Dermis microvascular lymphatic vessel endothelial cell (primary cell): ENCODE data around the gene DGKD. TPM values are rescaled to one million over a fixed set of nuclear protein-coding genes. Genes with fewer than 3 reads are reported as not detected.

Experiments
- DNase-seq, 2 donors: peaks; one replicate each; pipeline versions ENCODE4 v3.0.0 to v3.0.0-alpha.2; 2010; ENCODE audit warnings: low read depth in 2 of 2
- total RNA-seq: library from RNA; depleted of rRNA; stranded (reverse); fragments of >200 nt; gene quantifications from 2 replicates; pipeline ENCODE4 v1.2.1, GENCODE V29; 2014

DGKD gene
- total RNA-seq, 1 donor from 2014 or later: 10.7 TPM

DNA sequence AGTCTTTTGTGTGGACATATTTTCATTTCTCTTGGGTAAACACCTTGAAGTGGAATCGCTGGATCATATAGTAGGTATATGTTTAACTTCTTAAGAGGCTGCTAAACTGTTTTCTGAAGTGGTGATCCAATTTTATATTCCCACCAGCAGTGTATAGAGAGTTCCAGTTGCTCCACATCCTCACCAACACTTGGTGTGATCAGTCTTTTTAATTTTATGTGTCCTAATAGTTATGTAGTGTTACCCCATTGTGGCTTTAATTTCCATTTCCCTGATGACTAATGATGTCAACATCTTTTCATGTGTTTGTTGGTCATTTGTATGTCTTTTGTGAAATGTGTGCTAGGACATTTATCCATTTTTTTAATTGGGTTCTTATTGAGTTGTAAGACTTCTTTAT lies 56.9 kb downstream of the DGKD start:
- DNase-seq: no peak

DNA sequence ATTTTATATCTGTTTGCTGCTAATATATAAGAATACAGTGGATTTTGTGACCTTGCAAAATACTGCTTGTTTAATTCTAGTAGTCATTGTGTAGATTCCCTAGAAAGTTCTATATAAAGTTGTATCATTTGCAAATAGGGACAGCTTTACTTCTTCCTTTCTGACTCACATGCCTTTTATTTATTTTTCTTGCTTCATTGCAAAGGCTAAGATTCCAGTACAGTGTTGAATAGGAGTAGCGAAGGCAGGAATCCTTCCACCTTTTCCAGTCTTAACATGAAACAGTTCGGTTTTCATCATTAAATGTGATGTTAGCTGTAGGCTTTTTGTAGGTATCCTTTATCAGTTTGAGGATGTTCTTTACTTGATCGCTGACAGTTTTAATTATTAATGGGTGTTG lies 58.1 kb downstream of the DGKD start:
- no peak for DNase-seq

DNA sequence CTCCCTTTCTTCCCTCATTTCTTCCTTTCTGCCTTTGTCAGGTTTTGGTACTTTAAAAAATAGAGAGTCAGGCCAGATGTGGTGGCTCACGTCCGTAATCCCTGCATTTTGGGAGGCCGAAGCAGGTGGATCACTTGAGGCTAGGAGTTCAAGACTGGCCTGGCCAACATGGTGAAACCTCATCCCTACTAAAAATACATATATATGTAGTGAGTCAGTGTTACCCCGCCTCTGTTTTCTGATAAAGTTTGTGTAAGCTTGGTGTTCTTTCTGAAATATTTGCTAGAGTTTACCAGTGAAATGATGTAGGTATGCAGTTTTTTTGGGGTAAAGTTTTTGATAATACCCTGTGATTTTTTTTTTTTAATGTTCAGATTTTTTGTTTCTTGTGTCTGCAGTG lies 58.8 kb downstream of the DGKD start:
- no peak for DNase-seq

DNA sequence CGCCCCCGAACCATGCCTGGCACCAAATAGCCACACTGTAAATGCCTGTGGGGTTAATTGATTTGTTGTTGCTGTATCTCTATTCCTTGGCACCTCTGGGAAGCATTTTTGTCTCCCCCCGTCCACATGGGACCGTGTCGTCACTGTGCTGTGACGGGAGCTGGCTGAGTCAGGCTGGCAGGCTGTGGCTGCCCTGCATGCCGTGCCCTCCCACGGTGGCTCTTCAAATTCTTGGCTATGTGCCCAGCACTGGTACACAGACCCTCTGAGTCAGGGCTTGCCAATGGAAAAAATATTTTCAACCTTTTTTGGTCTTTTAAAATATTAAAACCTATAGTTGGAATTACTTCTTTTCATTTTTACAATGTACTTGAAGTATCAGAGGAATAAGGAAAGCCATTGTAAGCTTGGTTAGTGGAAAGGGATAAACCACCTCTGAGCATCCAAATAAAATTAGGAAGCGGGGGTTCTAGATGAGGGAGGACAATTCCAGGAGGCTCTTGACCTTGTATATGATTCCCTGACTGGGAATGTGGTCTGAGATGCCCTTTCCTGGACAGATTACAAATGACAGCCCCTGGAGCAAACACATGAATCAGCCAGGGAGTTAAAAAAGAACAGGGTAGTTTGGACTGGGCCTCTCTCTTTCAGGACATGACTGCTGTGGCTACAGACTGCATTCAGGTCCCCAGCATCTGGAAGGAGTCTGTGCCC lies 59.4 kb downstream of the DGKD start:
- DNase-seq: peak; percentile 55 to 89

DNA sequence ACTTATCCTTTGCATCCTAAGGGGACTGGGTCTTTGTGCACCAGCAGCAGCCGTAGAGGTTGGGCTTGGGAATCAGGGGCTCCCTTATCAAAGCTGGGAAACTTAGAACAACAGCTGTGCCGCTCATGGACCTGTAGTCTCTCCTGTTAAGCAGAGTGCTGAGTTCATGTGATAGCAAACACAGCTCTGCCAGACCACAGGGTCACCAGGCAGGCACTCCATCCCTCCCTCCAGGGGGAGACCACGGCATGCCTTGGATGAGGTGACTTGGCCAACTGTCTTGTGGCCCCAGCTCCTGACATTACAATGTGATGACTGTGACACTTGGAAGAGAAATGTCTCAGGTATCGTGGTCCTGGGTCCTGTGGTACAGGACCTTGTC lies 60.0 kb downstream of the DGKD start:
- DNase-seq: peak in 1 of 2 donors; percentile 34

DNA sequence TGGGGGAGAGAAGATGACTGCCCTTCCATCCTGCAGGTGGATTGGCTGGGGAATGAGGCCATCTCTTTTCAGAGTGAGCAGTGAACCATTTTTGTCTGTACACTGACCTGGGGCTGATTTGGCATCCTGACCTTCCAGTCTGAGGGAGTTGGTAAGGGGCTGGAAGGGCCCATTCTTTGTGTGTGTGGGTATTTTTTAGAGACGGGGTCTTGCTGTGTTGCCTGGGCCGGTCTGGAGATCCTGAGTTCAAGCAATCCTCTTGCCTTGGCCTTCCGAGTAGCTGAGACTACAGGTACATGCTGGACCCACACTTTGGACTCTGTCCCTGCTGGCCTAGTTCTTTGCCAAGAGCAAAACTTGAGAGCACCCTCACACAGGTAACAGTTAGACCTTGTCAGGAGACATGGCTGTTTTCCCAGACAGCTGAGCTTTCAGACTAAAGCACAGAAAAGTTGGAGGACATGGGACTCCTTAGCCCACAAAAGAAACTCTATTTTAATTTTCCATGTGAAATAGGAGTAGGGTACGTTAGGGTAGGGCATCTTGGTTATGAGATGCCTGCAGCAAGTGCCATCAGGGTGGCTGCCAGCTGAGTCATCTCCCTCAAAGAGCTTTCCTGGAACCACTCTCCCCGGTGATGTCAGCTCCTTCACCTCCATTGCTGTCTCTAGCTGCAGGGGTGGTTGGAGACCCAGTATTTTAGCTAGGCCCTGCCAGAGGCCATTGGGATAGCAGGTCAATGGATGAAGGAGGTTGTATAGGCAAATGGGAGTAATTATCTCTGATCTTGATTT lies 60.7 kb downstream of the DGKD start:
- peak in 1 of 2 donors; percentile 28 for DNase-seq

DNA sequence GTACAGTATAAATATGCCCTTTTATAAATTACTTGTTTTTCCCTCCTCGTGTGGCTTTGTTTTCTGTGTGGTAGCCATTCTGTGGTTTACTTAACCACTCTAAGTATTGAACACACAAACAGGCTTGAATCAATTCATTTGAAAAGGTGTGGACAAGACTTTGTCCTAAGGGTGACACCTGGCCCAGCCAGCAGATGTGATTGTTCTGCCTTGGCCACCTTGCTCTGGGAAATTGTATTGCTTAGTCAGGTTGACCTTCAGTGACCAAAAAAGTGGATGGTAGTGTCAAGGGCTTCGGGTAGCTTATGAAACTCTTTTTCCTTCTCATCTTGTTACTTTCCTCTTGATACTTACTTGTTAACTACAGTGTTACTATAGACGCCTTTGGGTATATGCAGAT lies 61.9 kb downstream of the DGKD start:
- DNase-seq: no peak

DNA sequence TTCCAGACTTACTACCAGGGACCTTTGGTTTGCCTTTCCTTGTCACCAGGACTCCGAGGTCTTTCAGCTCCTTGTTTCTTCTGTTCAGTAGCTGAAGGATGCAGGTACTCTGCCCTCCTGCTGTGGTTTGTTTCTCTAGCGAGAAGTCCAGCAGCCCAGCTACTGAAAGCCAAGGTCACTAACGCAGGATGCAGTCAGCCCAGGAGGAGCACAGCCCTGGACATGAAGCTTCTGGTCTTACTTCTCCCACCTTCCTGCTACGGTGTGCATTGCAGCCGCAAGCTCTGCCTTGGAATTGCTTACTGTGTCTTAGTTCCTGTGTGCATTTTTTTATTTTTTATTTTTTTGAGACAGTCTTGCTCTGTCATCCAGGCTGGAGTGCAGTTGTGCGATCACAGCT lies 62.4 kb downstream of the DGKD start:
- DNase-seq: no peak

DNA sequence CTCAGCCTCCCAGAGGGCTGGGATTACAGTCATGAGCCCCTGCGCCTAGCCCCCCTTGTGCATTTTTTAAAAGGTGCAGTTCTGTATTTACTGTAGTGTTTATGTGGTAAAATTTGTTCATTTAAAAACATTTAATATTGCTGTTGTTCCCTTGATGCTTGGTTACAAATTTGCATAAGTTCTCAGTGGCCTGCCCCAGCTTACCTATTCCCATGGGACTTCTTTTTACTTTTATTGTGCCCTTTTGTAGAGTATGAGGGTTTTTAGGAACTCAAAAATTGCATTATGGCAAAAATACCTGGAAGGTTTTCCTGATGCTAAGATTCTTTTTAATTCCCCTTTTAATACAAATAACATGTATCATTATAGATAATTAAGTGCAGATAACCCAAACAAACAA lies 63.0 kb downstream of the DGKD start:
- DNase-seq: no peak

DNA sequence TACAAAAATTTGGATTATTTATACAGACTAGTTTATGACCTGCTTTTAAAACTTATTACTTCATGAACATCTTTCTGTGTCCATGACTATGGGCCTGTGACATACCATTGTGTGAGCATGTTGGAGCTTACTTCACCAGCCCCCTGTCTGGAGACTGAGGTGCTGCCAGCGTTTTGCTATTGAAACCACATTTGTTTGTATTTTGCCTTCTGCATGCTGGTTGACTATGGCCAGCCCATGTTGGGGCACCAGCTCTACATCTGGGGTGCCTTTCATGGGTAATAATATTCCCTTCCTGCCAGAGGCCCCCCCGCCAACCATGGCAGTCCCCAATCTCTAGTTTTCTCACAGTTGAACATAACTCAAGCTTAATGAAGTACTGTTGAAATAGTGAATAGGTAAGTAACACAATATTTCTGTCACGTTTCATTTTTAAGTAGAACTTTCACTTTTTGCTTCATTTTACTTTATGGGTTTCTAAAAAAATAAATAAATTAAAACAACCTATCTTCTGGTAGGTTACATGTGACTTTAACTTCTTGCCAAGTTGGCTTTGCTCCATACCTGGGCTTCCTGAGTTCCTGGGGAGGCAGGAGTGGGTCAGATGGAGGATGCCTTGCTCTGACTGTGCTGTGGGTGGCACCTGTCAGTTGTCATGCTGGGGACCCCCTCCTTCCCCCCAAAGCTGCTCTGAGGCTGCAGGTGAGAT lies 63.9 kb downstream of the DGKD start:
- peak in 1 of 2 donors; percentile 80 for DNase-seq

DNA sequence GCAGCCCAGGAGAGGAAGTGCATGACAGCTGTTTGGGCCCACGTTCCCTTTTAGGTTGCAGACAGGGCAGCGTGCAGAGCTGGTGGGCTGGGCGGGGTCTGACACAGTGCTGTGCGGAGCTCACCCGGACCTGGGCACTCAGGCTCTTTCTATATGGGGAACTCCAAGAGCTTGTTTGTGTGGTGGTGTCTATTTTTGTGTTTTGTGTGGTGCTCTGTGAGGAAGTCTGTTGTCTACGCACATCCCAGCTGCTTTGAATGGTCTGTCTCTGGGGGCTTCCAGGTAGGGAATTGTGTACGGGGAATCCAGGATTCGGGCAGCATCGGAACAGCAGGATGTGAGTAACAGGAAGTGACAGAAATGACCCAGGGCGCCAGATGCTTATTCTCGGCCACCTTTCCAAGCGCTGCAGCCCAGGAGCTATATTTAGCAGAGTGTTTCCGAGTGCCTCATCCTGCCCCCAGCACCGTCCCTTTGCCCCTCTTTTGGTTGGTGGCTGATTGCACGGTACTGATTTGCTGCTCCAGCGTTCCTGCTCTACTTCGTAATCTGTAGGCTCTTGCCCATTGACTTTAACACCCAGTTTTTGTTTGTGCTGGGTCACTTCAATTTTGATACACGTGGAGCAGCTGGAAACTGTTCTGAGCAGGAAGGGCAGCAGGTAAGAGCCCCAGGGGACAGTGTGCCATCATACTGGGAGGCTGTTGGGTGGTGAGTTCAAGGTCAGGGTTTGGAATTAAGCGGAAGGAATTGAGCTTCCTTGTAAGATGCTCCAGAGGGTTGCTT lies 64.7 kb downstream of the DGKD start:
- peak; percentile 97 to 99 for DNase-seq

DNA sequence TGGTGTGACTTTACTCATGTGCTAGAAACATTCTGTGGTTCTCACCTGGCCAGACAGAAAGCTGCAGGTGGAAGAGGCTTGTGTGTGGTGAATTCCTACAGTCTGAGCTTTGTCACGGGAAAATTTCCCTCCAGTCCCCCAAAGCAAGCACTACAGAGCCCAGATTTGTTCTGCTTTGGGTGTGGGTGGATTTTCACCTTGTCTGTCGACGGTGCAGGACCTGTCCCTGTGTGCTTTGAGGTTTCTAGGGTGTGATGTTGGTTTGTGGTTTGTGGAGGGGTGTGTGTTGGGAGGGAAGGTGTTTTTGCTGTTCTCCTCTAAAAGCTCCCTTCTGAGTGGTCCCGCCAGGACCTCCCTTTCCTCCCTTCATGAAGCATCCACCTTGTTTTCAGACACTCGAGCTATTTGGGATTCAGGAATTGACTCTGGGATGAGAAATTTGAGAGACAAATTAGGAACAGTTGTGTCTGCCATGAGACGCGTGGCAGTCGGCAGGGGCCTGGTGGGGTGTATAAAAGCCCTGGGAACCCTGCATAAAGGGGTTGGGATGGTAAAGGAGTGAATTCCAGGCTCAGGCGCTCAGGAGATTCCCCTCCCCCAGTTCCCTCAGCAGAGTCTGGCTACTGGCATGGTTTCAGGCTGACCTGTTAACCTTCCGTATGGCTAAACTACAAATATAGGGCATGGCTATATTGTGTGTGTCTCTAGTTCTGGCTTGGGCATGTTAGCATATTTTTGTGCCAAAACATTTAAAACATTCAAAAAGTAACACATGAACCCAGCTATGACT lies 65.5 kb downstream of the DGKD start:
- peak in 1 of 2 donors; percentile 53 for DNase-seq

DNA sequence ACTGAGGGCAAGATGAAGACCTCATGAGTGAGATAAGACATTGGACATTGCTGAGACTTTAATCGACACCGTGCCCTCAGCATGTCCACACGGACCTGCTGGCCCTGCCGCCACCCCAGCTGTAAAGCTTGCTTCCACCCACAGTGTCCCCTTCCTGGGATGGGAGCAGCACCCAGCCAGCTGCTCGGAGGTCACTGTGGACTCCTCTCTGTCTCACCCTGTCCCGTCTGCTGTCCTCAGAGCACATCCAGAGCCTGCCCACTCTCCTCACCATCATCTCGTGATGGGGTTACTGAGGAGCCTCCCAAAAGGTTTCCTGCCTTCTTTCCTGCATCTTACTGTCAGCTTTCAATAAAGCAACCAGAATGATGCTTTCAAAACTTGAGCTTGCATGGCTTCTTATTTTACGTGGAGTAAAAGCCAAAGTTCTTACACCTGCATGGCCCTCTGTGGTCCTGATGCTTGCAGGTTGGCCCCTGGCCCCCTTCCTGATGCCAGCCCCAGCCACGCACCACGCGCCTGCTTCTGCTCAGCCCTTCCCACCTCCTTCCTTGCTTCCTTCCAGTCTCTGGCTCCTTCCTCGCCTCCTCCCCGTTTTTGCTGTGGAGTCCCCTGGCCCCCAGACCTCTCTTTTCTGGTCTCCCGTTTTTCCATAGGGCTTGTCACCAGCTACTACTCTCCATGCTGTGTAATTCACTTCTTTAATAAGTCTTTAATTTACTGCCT lies 67.0 kb downstream of the DGKD start:
- no peak for DNase-seq

DNA sequence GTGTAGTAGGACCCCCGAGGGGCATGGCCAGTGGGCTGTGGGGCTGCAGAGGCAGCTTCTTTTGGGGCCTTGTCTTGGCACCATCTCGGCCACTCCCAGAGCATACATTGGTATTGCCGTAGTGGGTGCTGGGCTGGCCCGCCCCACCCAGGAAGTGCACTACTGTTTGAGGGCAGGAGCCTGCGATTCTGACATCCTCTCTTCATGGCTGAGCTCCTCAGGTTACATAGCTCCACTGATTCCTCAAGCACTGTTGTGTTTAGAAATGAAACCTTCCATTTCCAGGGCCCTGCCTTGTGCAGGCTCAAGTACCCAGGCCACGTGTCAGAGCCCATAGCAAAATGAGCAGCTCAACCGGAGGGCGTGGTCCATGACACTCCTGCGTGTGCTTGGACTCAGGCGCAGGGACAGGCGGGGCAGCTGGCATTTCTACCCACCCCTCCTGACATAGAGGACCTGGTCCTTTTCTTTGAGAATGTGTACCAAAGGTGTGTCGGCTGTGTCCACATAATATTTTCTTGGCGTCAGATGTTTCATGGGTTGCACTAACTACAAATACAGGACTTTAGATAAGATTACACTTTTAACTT lies 67.9 kb downstream of the DGKD start:
- no peak for DNase-seq

DNA sequence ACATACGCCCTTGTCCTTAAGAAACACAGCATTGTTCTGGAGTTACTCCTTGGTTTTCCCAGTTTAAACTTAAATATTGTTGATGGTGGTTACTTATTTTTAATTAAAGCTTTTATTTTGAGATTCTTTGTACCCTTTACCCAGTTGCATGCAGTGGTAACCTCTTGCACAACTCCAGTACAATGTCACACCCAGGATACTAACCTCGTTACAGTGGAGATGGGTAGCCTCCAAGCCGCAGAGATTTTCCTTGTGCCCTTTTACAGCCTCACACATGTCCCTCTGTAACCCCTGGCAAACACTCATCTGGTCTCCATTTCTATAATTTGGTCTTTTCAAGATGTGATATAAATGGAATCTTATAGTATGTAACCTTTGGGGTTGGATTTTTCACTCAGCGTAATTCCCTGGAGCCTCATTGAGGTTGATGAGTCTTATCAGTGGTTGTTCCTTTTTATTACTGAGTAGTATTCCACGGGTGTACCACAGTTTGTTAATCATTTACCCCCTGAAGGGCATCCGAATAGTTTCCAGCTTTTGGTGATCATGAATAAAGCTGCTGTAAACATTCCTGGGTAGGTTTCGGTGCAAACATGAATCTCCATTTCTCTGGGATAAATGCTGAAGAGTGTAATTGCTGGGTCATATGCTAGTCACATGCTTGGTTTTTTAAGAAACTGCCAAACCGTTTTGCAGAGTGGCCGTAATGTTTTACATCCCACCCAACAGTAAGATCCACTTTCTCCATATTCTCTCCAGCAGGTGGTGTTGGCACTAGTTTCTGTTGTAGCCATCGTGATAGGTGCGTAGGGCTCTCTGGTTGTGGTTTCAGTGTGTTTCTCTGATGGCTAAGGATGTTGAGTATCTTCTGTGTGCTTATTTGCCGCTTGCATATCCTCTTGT lies 68.6 kb downstream of the DGKD start:
- no peak for DNase-seq

DNA sequence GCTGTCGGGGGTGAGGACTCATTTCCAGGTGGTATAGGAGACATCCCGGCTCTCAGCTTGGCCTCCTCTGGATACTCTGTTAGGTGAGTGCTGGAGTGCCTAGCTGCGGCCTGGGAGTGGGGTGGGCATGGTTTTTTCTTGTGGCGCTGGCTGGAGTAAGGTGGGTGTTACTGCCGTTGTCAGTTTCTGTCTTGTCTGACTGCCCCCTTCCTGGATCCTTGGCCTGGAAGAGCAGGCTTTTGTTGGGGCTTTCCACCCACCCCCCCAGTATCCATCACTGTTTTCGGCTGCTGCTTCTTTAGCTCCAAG lies 69.2 kb downstream of the DGKD start:
- DNase-seq: no peak

DNA sequence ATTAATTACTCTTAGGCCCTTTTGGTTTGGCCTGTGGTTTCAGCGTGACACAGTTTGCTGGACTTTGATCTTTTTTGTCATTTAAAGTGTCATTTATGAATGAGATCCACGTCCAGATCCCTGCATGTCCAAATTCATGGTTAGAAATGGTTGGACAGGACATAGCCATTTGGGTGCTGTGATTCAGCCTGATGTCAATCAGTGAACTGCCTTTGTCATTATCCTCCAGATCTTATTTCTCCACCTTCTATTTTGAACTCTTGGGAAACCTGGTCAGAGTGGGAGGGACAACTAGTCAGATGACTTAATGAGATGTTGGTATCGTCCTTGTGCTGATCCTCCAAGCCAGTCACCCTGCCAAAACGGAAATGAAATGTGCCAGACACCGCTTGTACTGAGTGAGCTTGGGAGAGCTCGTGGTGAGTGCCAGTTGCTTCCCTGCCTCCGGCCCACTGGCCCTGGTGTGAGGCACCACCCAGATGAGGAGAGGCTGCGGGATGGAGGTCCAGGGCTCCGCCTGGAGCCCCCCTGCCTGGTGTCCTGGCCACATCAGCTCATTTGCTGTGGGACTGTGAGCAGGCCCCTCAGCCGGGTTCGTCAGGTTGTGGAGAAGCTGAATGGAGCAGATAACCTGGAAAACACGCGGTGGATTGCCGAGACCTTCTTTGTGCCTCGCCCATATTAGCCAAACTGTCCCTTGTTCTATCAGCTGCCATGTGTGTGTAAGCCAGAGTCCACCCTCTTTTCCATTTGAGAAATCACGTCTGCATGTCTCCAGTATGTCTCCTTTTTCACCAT lies 70.1 kb downstream of the DGKD start:
- DNase-seq: peak in 1 of 2 donors; percentile 68
